ENCODE data around the gene C19orf38.
"Not testable (repeated sequence)": the region's sequence is repeated elsewhere in the genome, so short reads cannot be mapped to it uniquely, and the experiment has no call there.

Gene C19orf38

DNA sequence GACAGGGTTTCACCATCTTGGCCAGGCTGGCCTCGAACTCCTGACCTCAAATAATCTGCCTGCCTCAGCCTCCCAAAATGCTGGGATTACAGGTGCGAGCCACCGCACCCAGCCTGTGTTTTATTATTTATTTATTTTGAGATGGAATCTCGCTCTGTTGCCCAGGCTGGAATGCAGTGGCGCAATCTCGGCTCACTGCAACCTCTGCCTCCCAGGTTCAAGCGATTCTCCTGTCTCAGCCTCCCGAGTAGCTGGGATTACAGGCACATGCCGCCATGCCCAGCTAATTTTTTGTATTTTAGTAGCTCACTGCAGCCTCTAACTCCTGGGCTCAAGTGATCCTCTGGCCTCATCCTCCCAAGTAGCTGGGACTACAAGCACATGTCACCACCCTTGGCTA is 29.4 kb downstream of the C19orf38 start:
- not testable (repeated sequence) for DNase-seq

DNA sequence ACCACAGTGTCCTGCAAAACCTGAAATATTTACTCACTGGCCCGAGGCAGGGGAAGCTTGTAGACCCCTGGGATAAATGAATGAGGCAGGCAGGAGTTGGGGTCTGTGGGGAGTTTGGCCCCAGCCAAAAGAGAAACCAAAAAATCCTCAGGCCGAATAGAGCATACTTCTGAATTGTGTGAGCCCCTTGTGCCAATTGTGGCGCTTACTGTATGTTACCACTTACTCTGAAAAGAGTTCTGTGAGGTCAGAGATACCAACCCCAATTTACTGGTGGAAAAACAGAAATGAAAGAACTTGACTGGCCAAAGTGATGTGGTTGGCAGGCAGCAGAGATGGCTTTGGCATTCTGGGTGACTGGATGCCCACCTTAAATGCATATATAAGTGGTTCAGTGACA is 30.0 kb downstream of the C19orf38 start:
- no peak for DNase-seq

- no peak for DNase-seq
Observed at GRCh38 chr19:10881403-10882107, 33.3 kb downstream of the C19orf38 start.

GRCh38 chr19:10882108-10882457 is 33.9 kb downstream of the C19orf38 start:
- no peak for DNase-seq

GRCh38 chr19:10884274-10884673 is 36.1 kb downstream of the C19orf38 start:
- DNase-seq: no peak

GRCh38 chr19:10885201-10886169 is 37.3 kb downstream of the C19orf38 start:
- no peak for DNase-seq

DNA sequence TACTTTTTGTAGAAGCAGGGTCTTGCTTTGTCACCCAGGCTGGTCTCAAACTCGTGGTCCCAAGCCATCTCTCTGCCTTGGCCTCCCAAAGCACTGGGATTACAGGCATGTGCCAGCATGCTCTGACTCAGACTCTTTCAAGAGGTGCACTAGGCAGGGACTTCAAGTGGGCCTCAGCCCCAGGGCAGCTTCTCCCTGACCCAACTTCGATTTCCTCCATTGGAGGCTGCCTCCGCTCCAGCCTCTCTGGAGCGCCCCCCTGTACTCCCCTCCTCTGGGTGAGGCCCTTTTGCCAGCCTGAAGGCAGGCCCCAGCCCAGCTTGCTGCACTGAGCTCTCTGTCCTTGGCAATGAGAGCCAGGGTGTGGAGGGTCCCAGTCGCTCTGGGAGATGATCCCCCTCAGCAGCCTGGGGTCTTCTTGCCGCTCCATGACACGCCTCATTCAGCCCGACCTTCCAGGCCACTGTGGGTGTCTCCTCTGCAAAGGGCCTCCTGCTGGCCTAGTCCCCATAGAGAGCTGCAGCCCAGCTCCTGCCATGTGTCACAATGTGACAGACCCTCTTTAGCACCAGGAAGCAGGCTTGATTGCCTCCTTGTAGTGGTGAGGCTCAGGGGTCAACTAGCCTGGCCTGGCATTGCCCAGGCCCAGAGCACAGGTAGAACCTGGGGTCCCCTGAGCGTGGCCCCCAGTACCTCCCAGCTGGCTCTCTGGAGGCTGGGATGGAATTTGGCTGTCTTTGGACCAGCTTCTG is 39.6 kb downstream of the C19orf38 start:
- DNase-seq: no peak

DNA sequence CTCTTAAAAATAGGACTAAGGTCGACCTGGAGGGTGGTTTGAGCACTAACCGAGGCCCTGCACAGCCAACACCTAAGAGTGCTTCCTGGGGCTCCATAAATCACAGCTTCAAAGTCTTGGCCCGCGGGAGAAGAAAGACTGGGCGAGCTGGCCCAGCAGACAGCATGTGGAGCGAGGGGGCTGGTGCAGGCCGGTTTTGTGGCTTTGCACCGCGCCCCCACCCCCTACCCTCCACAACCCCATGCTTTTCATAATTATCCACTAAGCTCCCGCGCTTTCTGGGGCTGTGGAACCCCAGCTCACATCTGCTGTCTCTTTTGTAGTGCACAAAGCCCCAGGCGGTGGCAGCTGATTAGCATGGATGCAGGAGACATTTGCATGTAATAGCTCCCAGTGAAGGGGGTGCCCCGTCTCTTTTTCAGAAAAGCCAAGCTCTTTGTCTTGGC is 40.2 kb downstream of the C19orf38 start:
- DNase-seq: peak; percentile 86

DNA sequence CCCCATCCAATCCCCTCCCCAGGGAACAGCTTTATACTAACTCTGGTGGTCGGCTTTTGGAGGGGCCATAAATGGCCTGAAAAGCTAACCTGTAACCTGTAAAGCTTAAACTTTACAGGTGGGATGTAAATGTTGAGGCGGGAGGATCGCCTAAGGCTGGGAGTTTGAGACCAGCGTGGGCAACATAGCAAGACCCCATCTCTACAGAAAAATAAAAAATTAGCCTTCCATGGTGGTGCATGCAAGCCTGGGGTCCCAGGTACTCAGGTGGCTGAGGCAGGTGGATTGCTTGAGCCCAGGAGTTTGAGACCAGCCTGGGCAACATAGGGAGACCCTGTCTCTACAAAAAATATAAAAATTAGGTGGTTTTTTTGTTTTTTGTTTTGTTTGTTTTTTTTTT is 41.7 kb downstream of the C19orf38 start:
- no peak for DNase-seq

DNA sequence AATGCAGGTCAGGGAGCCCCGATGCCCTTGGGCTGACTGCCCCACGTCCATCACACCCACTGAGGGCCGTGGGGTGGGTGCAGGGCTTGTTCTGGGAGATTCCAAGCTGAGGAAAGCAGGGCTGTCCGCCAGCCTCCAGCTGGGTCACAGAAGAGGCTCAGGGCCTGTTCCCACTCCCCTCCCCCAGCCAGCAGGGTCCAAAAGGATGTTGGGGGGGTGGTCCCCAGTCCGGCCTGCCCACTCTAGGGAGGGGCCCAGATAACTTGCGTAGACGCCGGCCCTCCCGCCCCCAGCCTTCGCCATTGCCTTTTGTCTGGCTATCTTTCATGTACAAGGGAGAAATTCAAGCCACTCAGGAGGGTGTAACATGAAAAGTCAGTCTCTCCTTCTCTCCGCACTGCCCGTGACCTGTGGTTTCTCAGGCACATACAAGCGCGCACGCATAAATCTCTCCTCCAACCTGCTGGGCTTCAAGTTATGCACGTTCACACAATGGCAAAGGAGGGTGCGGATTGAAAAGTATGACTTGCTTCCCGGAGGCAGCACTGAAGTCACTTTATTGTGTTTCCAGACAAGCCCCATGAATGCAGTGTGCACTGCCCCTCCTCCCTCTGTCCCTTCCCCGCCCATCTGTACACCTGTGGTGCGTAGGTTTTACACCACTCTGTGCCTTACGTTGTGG is 43.3 kb downstream of the C19orf38 start:
- DNase-seq: no peak

GRCh38 chr19:10892256-10892655 is 44.0 kb downstream of the C19orf38 start:
- no peak for DNase-seq

GRCh38 chr19:10894911-10895213 is 46.6 kb downstream of the C19orf38 start:
- no peak for DNase-seq

DNA sequence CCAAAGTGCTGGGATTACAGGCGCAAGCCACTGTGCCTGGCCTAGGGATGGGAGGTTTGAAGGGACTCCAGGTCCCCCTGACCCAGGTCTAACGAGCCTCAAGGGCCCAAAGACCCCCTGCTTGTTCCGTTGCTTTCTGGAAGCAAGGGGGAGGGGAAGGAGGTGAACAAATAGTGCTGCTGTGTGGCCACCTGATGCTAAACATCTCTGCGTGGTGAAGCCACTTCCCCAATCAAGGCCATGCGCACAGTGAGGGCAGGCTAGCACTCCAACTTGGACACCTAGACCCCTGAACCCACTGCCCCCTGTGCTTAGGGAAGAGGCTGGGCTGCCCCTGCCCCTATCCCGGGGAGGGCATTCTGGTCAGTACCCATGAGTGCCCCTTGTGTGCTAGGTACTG is 47.1 kb downstream of the C19orf38 start:
- no peak for DNase-seq

DNA sequence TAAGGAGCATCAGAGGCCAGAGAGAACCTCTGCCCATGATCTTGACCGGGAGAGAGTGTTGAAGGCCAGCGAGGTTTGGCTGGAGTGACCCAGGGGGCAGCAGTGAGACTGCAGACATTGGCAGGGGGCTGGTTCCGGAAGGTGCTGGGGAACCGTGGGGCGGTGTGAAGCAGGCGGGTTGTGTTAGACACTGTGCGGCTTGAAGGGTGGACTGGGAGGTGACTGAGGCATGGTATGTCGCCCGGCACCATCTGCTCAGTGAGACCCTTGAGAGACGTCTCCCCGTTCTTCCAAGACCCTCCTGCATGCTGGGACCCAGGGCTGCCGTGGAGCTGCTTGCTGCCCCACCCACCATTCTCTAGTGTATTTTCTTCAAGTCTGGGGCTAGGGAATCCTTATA is 47.7 kb downstream of the C19orf38 start:
- no peak for DNase-seq

DNA sequence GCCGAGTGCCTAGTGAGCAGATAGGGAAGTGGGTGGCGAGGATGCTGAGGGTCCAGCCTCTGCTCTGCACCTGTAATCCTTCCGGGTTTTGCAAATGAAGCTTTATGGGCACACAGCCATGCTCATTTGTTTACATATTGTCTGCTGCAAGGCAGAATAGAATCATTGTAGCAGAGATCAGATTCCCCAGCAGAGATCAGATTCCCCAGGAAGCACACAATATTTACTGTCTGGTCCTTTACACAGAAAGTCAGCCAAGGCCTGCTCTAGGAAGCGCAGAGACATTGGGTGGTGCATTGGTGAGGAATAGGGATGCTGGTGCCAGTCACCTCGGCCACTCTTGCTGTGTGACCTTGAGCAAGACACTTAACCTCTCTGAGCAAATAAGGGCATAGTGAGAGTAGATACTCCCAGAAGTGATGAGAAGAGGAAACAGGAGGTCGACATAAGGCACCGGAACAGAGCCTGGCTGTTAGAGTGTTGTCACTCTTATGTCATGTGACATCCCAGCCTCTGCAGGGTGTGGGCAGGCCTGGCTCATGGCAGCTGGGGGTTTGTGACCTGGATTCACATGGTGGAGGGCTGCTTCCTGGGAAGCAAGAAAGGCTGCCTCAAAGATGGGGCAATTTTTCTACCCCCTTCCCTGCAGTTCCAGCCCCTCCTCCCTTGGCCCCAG is 48.8 kb downstream of the C19orf38 start:
- DNase-seq: peak; percentile 34

DNA sequence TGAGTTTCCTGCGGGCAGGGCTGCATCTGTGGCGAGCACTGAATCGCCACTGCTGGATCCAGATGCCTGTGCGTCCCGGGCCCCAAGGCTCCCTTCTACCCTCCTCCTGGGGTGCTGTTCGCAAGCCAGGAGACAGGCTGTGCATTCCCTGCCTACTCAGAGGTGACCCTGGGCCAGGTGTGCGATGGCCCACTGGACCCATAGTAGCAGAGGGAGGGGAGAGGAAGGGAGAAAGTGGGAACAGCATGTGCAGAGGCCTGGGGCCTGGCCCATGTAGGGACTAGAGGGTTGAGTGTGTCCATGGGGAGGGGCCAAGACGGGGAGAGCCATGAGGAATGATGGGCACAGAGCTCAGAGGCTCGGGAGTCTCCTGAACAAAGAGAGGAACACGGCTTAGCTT is 50.4 kb downstream of the C19orf38 start:
- DNase-seq: no peak

DNA sequence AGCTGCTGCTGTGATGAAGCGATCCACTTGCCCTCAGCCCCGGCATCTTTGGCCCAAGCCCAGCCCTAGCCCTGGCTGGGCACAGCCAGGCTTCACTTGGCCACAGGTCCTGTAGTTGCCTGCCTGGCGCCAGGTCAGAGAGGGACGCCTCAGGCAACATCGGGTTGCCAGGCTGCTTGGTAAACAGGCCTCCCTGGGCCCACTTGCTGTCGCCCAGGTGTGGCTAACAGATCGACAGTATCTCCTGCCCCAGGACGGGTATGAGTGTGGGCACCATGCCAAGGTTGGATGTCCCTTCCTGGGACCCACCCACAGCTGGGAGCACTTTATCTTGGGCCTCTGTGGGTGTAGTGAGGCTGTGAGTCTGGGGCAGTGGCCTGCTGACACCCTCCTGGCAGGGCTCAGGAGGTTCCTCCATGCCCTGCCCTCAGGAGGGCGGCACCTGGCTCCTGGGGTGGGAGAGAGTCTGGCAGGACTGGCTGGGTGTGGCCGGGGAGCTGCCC is 51.0 kb downstream of the C19orf38 start:
- no peak for DNase-seq

GRCh38 chr19:10907925-10908324 is 59.7 kb downstream of the C19orf38 start:
- no peak for DNase-seq

DNA sequence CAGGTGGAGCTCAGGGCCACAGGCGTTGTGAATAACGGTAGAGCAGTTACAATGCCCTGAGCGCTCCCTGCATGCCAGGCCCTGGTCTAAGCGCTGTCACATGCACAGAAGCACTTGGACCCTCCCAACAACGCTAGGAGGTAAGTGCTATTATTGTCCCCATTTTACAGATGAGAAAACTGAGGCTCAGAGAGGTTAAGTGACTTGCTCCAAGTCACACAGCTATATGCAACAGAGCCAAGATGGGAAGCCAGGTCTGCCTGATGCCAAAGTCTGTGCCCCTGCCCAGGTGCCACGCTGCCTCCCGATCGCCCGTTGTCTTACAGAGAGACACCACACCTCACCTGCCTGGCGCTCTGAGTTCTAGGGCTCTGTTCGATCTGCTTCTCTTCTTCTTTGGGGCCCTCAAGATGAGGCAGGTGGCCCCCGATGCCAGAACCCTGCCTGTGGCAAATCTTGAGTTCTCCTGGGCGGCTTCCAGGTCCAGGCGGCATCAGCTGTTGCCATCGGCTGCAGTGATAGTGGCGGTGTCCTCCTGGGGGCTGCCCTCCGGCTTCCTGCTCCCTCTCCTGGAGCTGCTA is 60.3 kb downstream of the C19orf38 start:
- no peak for DNase-seq

GRCh38 chr19:10911579-10912363 is 63.6 kb downstream of the C19orf38 start:
- DNase-seq: no peak

GRCh38 chr19:10912619-10913018 is 64.4 kb downstream of the C19orf38 start:
- DNase-seq: no peak
